ENCODE measurements around the gene UBXN4.

DNA sequence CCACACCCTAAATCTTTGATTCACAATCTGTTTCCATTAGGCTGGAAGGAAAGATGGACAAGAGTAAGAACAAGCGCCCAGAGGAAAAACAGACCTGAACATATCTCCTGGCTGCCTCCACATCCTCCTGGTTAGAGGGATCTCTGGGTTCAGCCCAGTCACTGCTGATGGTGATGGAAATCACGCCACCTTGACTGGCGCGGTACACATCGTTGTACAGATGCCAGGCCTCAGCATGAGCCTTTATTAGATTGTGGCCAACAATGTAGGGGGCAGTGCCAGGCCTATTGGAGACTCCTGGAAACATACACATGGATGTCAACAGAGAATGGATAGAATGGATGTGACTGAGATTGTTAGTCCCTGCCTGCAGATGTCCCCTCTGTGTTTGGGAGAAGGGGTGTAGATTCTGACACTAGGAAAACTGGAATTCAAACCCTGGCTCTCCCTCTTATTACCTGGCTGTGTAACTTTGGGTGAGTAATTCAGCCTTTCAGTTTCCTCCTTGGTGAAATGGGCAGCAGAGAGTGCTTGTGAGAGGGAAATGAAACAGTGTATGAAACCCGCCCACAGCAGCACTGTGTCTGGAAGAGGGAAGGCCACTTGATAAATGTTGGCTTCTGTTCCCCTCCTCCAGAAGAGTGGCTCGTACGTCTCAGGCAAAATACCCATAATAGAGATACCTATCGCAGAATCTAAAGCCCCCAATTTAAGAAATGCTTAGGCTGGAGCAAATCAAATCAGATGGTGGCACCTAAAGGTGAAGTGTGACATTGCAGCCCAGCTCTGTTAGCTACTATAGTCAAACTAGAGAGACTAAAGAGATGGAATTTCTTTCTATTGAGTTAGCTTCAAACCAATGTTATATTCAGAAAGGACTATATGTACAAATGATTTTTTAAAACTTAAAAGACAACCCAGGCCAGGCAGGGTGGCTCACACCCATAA, 59.1 kb downstream of the UBXN4 start:
- TF ChIP-seq EZH2 (IDR thresholded peaks at IDR 0.05; ENCODE audit: insufficient read depth, poor library complexity, severe bottlenecking) (no peak), EZH2phosphoT487 (IDR thresholded peaks at IDR 0.05; ENCODE audit: insufficient read depth, low read depth) (no peak)

Data from GM23248 (cell line).